K562 (cell line): ENCODE results near the gene FAM20B. TPM values are rescaled to one million over a fixed set of nuclear protein-coding genes. Genes with fewer than 3 reads are reported as not detected.

ENCODE experiments used
- ATAC-seq: fragments of 200-7000 bp; cut with Tn5 transposase; 3 replicates; pipeline ENCODE4 v1.9.1; 2020; ENCODE audit warnings: moderate library complexity
- BruUV-seq: library from RNA; stranded (reverse); fragments of 400-500 nt; replicated peaks from 2 replicates; lab custom pipeline; 2021; lab: Mats Ljungman, UMichigan
- CTCF ChIA-PET: fragments of 300-600 bp; formaldehyde crosslinking; extraction: SDS; loops from one replicate; lab custom pipeline; 2021; ENCODE audit warnings: low intra/inter-chr PET ratio; lab: Yijun Ruan, JAX
- POLR2A ChIA-PET: fragments of 300-600, 350-650 bp; sonication (Branson Sonifier 250); formaldehyde crosslinking; extraction: SDS; loops from one replicate; lab custom pipeline; 2021; ENCODE audit warnings: antibody characterized with exemption, inconsistent platforms; lab: Yijun Ruan, JAX
- DNase-seq, 4 experiments: peaks; one replicate each; pipeline versions ENCODE4 v3.0.0 to v3.0.0-alpha.2; 2011 to 2018; ENCODE audit warnings: low spot score in 3 of 4, mixed read lengths in 3 of 4; ENCODE audit errors: extremely low read depth in 1 of 4
- FAIRE-seq: peaks from 2 replicates; lab custom pipeline; 2011; peaks lifted over from hg19 to GRCh38; lab: Jason Lieb, UNC
- H2AFZ ChIP-seq: 2 replicates; pipeline ENCODE4 v1.6.0; 2011; ENCODE audit warnings: low read depth, low read length, control low read depth, inconsistent platforms
- H3K27ac ChIP-seq: fragments of 200-600 bp; 3 replicates; pipeline ENCODE4 v1.8.0; 2011; ENCODE audit warnings: low read depth, mild to moderate bottlenecking, control low read depth, inconsistent platforms, low read length, moderate library complexity, mixed read lengths; ENCODE audit errors: extremely low read depth
- H3K27me3 ChIP-seq, 2 experiments: fragments of 300-600 bp in 1 of 2; 2 replicates in 1 of 2; 3 replicates in 1 of 2; pipeline versions ENCODE4 v1.6.0 to v1.8.0; 2011; ENCODE audit warnings: inconsistent platforms in 2 of 2, low read length in 2 of 2, mild to moderate bottlenecking in 1 of 2, mixed read lengths in 1 of 2, moderate library complexity in 1 of 2; ENCODE audit not compliant: control insufficient read depth in 2 of 2, insufficient read depth in 2 of 2
- H3K36me3 ChIP-seq: fragments of 300-600 bp; 3 replicates; pipeline ENCODE4 v1.8.0; 2011; ENCODE audit warnings: mild to moderate bottlenecking, low read length, inconsistent platforms; ENCODE audit not compliant: control insufficient read depth, insufficient read depth
- H3K4me1 ChIP-seq, 2 experiments: fragments of 200-600 bp in 1 of 2; replicated peaks in 1 of 2; 2 replicates in 1 of 2; 3 replicates in 1 of 2; pipeline versions ENCODE4 v1.5.1 to v1.8.0; 2011; ENCODE audit warnings: inconsistent platforms in 2 of 2, low read length in 2 of 2, mild to moderate bottlenecking in 1 of 2, mixed read lengths in 1 of 2, moderate library complexity in 1 of 2; ENCODE audit not compliant: control insufficient read depth in 2 of 2, insufficient read depth in 2 of 2
- H3K4me2 ChIP-seq: 2 replicates; pipeline ENCODE4 v1.6.1; 2011; ENCODE audit warnings: low read length, control low read depth, inconsistent platforms, mixed read lengths; ENCODE audit not compliant: insufficient read depth
- H3K4me3 ChIP-seq: fragments of 200-600 bp; sonication (generic), shearing (Covaris generic); 2 replicates; pipeline ENCODE4 v1.5.1; 2016; ENCODE audit warnings: control low read depth, inconsistent platforms
- H3K79me2 ChIP-seq: fragments of 200-600 bp; 3 replicates; pipeline ENCODE4 v1.8.0; 2011; ENCODE audit warnings: low read length, inconsistent platforms; ENCODE audit not compliant: control insufficient read depth, insufficient read depth
- H3K9ac ChIP-seq, 2 experiments: 2 replicates each; pipeline versions ENCODE4 v1.6.0 to v1.6.1; 2011; ENCODE audit warnings: low read depth in 2 of 2, low read length in 2 of 2, control low read depth in 1 of 2, inconsistent platforms in 1 of 2, mild to moderate bottlenecking in 1 of 2, mixed read lengths in 1 of 2; ENCODE audit not compliant: insufficient read depth in 1 of 2
- H3K9me1 ChIP-seq: one replicate; pipeline ENCODE4 v1.6.0; 2011; ENCODE audit warnings: inconsistent platforms, mild to moderate bottlenecking, low read length, moderate library complexity; ENCODE audit not compliant: control insufficient read depth, insufficient read depth
- H3K9me3 ChIP-seq: replicated peaks from 2 replicates; pipeline ENCODE4 v1.5.1; 2011; ENCODE audit warnings: low read depth, low read length, inconsistent platforms; ENCODE audit not compliant: control insufficient read depth, insufficient read depth
- H4K20me1 ChIP-seq: replicated peaks from 2 replicates; pipeline ENCODE4 v1.6.1; 2011; ENCODE audit warnings: low read length, inconsistent platforms, mixed read lengths; ENCODE audit not compliant: control insufficient read depth, insufficient read depth
- ARID1B ChIP-seq: fragments of 450-650 bp; IDR thresholded peaks from 2 replicates; pipeline ENCODE4 v1.6.1; 2016; ENCODE audit warnings: antibody characterized with exemption, mild to moderate bottlenecking, inconsistent platforms
- DNMT1 ChIP-seq: fragments of 450-650 bp; IDR thresholded peaks from 2 replicates; pipeline ENCODE4 v1.6.1; 2016; ENCODE audit warnings: antibody characterized with exemption, mild to moderate bottlenecking
- DPF2 ChIP-seq: fragments of 450-650 bp; IDR thresholded peaks from 2 replicates; pipeline ENCODE4 v1.6.1; 2016
- EP300 ChIP-seq: IDR thresholded peaks from 2 replicates; pipeline ENCODE4 v1.6.1; 2012; ENCODE audit warnings: low read length, improper control_type of control experiment
- JUND ChIP-seq, 2 experiments: IDR thresholded peaks; 2 replicates in 1 of 2; 3 replicates in 1 of 2; pipeline ENCODE4 v1.6.1; 2011; ENCODE audit warnings: borderline replicate concordance in 2 of 2, low read depth in 2 of 2, low read length in 2 of 2, improper control_type of control experiment in 1 of 2, missing biosample characterization in 1 of 2, missing genetic modification characterization in 1 of 2, missing genetic modification reagents in 1 of 2
- MECOM ChIP-seq: fragments of 250-450 bp; sonication (Bioruptor Pico); IDR thresholded peaks from 2 replicates; pipeline ENCODE4 v1.8.0; 2022; ENCODE audit warnings: inconsistent platforms
- MEIS2 ChIP-seq: fragments of 450-650 bp; IDR thresholded peaks from 2 replicates; pipeline ENCODE4 v1.6.1; 2014; ENCODE audit warnings: mild to moderate bottlenecking; ENCODE audit not compliant: partially characterized antibody
- MTA2 ChIP-seq: fragments of 450-650 bp; IDR thresholded peaks from 2 replicates; pipeline ENCODE4 v1.6.1; 2016; ENCODE audit warnings: low read depth
- POLR2AphosphoS5 ChIP-seq: IDR thresholded peaks from 2 replicates; pipeline ENCODE4 v1.6.1; 2011; ENCODE audit warnings: mild to moderate bottlenecking, low read depth, low read length, moderate library complexity; ENCODE audit not compliant: control insufficient read depth, insufficient read depth
- SMAD4 ChIP-seq: fragments of 250-450 bp; sonication (Bioruptor Pico); conservative IDR thresholded peaks from 2 replicates; pipeline ENCODE4 v1.8.0; 2021; ENCODE audit warnings: inconsistent platforms, mild to moderate bottlenecking, moderate library complexity
- SMARCE1 ChIP-seq: fragments of 450-650 bp; IDR thresholded peaks from 2 replicates; pipeline ENCODE4 v1.7.1; 2016; ENCODE audit warnings: mild to moderate bottlenecking
- TAL1 ChIP-seq: fragments of 450-650 bp; IDR thresholded peaks from 2 replicates; pipeline ENCODE4 v1.6.1; 2016; ENCODE audit warnings: mild to moderate bottlenecking
- TCF3 ChIP-seq: sonication (generic); formaldehyde crosslinking; IDR thresholded peaks from 2 replicates; pipeline ENCODE4 v1.4.0; 2020; ENCODE audit warnings: mild to moderate bottlenecking, missing genetic modification reagents
- ZNF24 ChIP-seq: fragments of 450-650 bp; IDR thresholded peaks from 2 replicates; pipeline ENCODE4 v1.6.1; 2016
- WGBS: fragments of 100-300 bp; shearing (Covaris generic); methylation state at CpG from one replicate; pipeline ENCODE4 v1.1.6; 2016; ENCODE audit warnings: low coverage, mixed read lengths; ENCODE audit not compliant: insufficient coverage; ENCODE audit errors: missing lambda C conversion rate; 5-methylcytosine and 5-hydroxymethylcytosine counted together
- in situ Hi-C: fragments of 300-500 bp; cut with MboI; formaldehyde crosslinking; loops from 4 replicates; pipeline ENCODE4 v1.15.0; 2018; ENCODE audit warnings: inconsistent platforms, mixed read lengths
- intact Hi-C: fragments of 100-400 bp; cut with micrococcal nuclease; formaldehyde crosslinking; loops from 2 replicates; pipeline ENCODE4 v1.14.2; 2022
- polyA plus RNA-seq, 8 experiments: library from polyadenylated mRNA; depleted of rRNA in 4 of 8; stranded (reverse) in 5 of 8; unstranded in 3 of 8; fragments of >200 nt; fragmentation: Nextera tagmentation in 2 of 8; fragmentation: Illumina TruSeq in 1 of 8; extraction: Ambion mirVana in 2 of 8; extraction: Trizol in 1 of 8; gene quantifications; 2 replicates each; pipeline versions ENCODE4 v1.2.1 to v1.2.3, GENCODE V29; 2011 to 2014; ENCODE audit warnings: inconsistent platforms in 1 of 8, missing spikeins in 1 of 8
- total RNA-seq, 7 experiments: library from RNA; depleted of rRNA in 6 of 7; stranded (reverse); fragments of >200 nt in 6 of 7; fragmentation: Illumina TruSeq in 2 of 7; extraction: Trizol in 2 of 7; gene quantifications; 2 replicates each; pipeline versions ENCODE4 v1.2.1 to v1.2.3, GENCODE V29; 2011 to 2021; ENCODE audit warnings: low replicate concordance in 1 of 7
- TF ChIP-seq, protein P1 (sequence below): fragments of 250-450 bp; sonication (Bioruptor Pico); IDR thresholded peaks from 2 replicates; pipeline ENCODE4 v1.5.1; 2021; ENCODE audit warnings: mild to moderate bottlenecking
- TF ChIP-seq, protein P2 (sequence below): IDR thresholded peaks from 2 replicates; pipeline ENCODE4 v1.6.1; 2016; ENCODE audit warnings: missing genetic modification characterization, missing compliant biosample characterization
- TF ChIP-seq, protein P3 (sequence below): fragments of 450-650 bp; IDR thresholded peaks from 2 replicates; pipeline ENCODE4 v1.6.1; 2017; ENCODE audit warnings: antibody characterized with exemption, mild to moderate bottlenecking

Gene FAM20B
- total and polyA plus RNA-seq, 9 of the 15 experiments (the other 6 are each of a cell fraction or from before 2014, with no cell fraction given), result 7.2 to 67.5 (median 42.9) TPM

DNA sequence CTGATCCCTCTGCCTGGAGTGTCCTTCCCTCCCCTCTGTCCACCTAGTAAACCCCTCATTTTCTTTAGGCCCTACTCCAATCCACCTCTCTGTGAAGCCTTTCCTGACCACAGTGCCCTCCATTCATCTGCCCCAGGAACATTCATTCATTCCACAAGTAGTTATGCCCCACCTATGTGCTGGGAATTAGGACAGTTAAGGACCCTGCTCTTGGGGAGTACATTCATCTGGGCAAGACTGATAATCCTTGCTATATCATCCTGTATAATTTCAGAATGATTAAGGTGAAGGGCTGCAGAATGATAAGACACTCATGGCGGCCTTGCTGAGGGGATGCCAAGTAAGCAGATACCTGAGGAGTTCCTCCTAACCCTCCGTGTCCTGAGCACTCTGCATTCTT lies 10.3 kb upstream of the FAM20B start:
- BruUV-seq, result no TSS peak
- POLR2A ChIA-PET, result no interaction called here
- in situ Hi-C loops, result no loop called here
- TF ChIP-seq SMAD4 (CRISPR knock-in tag) (no peak), POLR2AphosphoS5 (peak; percentile 22; the same call in 1 of the 2 replicates), ZNF24 (peak; percentile 63; the same call in 1 of the 2 replicates), SMARCE1 (peak; percentile 63; the same call in 1 of the 2 replicates), DPF2 (peak; percentile 77), ARID1B (peak; percentile 80), DNMT1 (no peak), EP300 (peak; percentile 43; the same call in 1 of the 2 replicates), MECOM (no peak), TCF3 (CRISPR knock-in tag) (peak; percentile 71), MEIS2 (peak; percentile 38), TAL1 (peak; percentile 69), MTA2 (peak; percentile 49), JUND (IDR thresholded peaks at IDR 0.05; ENCODE audit: borderline replicate concordance, low read depth, low read length) (no peak), JUND (tag; IDR thresholded peaks at IDR 0.05; ENCODE audit: borderline replicate concordance, low read depth, low read length) (0 out of 3 replicates have a peak, but pooled peaks have one; percentile 11)
- TF ChIP-seq, protein P1, sequence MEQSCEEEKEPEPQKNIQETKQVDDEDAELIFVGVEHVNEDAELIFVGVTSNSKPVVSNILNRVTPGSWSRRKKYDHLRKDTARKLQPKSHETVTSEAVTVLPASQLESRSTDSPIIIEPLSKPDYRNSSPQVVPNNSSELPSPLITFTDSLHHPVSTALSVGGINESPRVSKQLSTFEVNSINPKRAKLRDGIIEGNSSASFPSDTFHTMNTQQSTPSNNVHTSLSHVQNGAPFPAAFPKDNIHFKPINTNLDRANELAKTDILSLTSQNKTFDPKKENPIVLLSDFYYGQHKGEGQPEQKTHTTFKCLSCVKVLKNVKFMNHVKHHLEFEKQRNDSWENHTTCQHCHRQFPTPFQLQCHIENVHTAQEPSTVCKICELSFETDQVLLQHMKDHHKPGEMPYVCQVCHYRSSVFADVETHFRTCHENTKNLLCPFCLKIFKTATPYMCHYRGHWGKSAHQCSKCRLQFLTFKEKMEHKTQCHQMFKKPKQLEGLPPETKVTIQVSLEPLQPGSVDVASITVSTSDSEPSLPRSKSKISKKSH, result no peak
- TF ChIP-seq, protein P2, sequence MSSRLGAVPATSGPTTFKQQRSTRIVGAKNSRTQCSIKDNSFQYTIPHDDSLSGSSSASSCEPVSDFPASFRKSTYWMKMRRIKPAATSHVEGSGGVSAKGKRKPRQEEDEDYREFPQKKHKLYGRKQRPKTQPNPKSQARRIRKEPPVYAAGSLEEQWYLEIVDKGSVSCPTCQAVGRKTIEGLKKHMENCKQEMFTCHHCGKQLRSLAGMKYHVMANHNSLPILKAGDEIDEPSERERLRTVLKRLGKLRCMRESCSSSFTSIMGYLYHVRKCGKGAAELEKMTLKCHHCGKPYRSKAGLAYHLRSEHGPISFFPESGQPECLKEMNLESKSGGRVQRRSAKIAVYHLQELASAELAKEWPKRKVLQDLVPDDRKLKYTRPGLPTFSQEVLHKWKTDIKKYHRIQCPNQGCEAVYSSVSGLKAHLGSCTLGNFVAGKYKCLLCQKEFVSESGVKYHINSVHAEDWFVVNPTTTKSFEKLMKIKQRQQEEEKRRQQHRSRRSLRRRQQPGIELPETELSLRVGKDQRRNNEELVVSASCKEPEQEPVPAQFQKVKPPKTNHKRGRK (tag), result no peak
- TF ChIP-seq, protein P3, sequence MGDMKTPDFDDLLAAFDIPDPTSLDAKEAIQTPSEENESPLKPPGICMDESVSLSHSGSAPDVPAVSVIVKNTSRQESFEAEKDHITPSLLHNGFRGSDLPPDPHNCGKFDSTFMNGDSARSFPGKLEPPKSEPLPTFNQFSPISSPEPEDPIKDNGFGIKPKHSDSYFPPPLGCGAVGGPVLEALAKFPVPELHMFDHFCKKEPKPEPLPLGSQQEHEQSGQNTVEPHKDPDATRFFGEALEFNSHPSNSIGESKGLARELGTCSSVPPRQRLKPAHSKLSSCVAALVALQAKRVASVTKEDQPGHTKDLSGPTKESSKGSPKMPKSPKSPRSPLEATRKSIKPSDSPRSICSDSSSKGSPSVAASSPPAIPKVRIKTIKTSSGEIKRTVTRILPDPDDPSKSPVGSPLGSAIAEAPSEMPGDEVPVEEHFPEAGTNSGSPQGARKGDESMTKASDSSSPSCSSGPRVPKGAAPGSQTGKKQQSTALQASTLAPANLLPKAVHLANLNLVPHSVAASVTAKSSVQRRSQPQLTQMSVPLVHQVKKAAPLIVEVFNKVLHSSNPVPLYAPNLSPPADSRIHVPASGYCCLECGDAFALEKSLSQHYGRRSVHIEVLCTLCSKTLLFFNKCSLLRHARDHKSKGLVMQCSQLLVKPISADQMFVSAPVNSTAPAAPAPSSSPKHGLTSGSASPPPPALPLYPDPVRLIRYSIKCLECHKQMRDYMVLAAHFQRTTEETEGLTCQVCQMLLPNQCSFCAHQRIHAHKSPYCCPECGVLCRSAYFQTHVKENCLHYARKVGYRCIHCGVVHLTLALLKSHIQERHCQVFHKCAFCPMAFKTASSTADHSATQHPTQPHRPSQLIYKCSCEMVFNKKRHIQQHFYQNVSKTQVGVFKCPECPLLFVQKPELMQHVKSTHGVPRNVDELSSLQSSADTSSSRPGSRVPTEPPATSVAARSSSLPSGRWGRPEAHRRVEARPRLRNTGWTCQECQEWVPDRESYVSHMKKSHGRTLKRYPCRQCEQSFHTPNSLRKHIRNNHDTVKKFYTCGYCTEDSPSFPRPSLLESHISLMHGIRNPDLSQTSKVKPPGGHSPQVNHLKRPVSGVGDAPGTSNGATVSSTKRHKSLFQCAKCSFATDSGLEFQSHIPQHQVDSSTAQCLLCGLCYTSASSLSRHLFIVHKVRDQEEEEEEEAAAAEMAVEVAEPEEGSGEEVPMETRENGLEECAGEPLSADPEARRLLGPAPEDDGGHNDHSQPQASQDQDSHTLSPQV, result 0 out of 2 replicates have a peak, but pooled peaks have one; percentile 26

More for the DNA sequence above, 10.3 kb upstream of the FAM20B start:
- CTCF ChIA-PET, result no interaction called here
- Histone ChIP-seq H3K9me1 (no peaks in the 10 kb centered on the region), H3K4me2 (peak overlapping the region; percentile 40; the same call in 1 of the 2 replicates), H3K27ac (peak overlapping the region; percentile 45; the same call in 1 of the 3 replicates), H4K20me1 (no peaks in the 10 kb centered on the region), H3K4me1 (peaks cover 37 to 39% of the 10 kb centered on the region in 2 experiments), H3K27me3 (no peaks in the 10 kb centered on the region), H3K79me2 (peaks cover 18% of the 10 kb centered on the region; the same call in 2 of the 3 replicates), H2AFZ (peak overlapping the region; percentile 83), H3K36me3 (no peaks in the 10 kb centered on the region), H3K4me3 (no peak overlapping the region), H3K9ac (peak overlapping the region; percentile 10 to 57; a peak in 1 of 4 replicates), H3K9me3 (no peaks in the 10 kb centered on the region)
- 5% methylated on average over 2 of the region's 2 CpGs for WGBS
- DNase-seq (peak; percentile 44 to 55 (median 49)), FAIRE-seq (no peak), ATAC-seq (no peak; the same call in 1 of the 3 replicates)
- intact Hi-C loops, result no loop called here
